GM23338 (cell line): ENCODE results near the gene STAT3. TPM values are rescaled to one million over a fixed set of nuclear protein-coding genes. Genes with fewer than 3 reads are reported as not detected.

ENCODE experiments used
- ATAC-seq: fragments of 200-7000 bp; cut with Tn5 transposase; 3 replicates; pipeline ENCODE4 v1.9.1; 2020
- DNase-seq: peaks from one replicate; pipeline ENCODE4 v3.0.0-alpha.2; 2015; ENCODE audit warnings: low spot score
- H2AFZ ChIP-seq: fragments of 200-600 bp; sonication (generic); 2 replicates; pipeline ENCODE4 v1.8.0; 2016; ENCODE audit warnings: antibody characterized with exemption, mild to moderate bottlenecking, moderate library complexity
- H3F3A ChIP-seq: fragments of 200-600 bp; sonication (generic); replicated peaks from 2 replicates; pipeline ENCODE4 v1.8.0; 2017; ENCODE audit warnings: antibody characterized with exemption, mixed run types, low read depth
- H3K27ac ChIP-seq: fragments of 200-600 bp; sonication (generic); 2 replicates; pipeline ENCODE4 v1.6.1; 2016; ENCODE audit warnings: low read depth
- H3K27me3 ChIP-seq: fragments of 200-600 bp; sonication (generic); 2 replicates; pipeline ENCODE4 v1.8.0; 2016; ENCODE audit warnings: mild to moderate bottlenecking, mixed run types, moderate library complexity; ENCODE audit not compliant: insufficient read depth
- H3K36me3 ChIP-seq: fragments of 200-600 bp; sonication (generic); 2 replicates; pipeline ENCODE4 v1.8.0; 2016; ENCODE audit warnings: mild to moderate bottlenecking; ENCODE audit not compliant: insufficient read depth
- H3K4me1 ChIP-seq: fragments of 200-600 bp; sonication (generic); 2 replicates; pipeline ENCODE4 v1.8.0; 2016; ENCODE audit warnings: mild to moderate bottlenecking, moderate library complexity; ENCODE audit not compliant: insufficient read depth
- H3K4me2 ChIP-seq: fragments of 200-600 bp; sonication (generic); 2 replicates; pipeline ENCODE4 v1.7.1; 2017; ENCODE audit warnings: mixed run types
- H3K4me3 ChIP-seq: fragments of 200-600 bp; sonication (generic); 2 replicates; pipeline ENCODE4 v1.6.1; 2016; ENCODE audit warnings: mixed run types
- H3K79me2 ChIP-seq: fragments of 200-600 bp; sonication (generic); replicated peaks from 2 replicates; pipeline ENCODE4 v1.8.0; 2017; ENCODE audit warnings: mild to moderate bottlenecking; ENCODE audit not compliant: insufficient read depth
- H3K9me2 ChIP-seq: fragments of 200-600 bp; sonication (generic); 2 replicates; pipeline ENCODE4 v1.8.0; 2017; ENCODE audit not compliant: insufficient read depth
- H4K20me1 ChIP-seq: fragments of 200-600 bp; sonication (generic); replicated peaks from 2 replicates; pipeline ENCODE4 v1.8.0; 2017; ENCODE audit warnings: mild to moderate bottlenecking; ENCODE audit not compliant: insufficient read depth
- H3K27ac Mint-ChIP-seq: 2 replicates; pipeline ENCODE4 v1.8.0; 2020; ENCODE audit warnings: inconsistent platforms, mild to moderate bottlenecking, moderate library complexity, mixed read lengths
- H3K27me3 Mint-ChIP-seq: 3 replicates; pipeline ENCODE4 v1.8.0; 2022; ENCODE audit warnings: low read depth, mild to moderate bottlenecking, moderate library complexity, mixed read lengths, inconsistent platforms; ENCODE audit not compliant: insufficient read depth, poor library complexity
- H3K36me3 Mint-ChIP-seq: 3 replicates; pipeline ENCODE4 v1.8.0; 2021; ENCODE audit warnings: low read depth, mild to moderate bottlenecking, inconsistent platforms, moderate library complexity, mixed read lengths
- H3K4me1 Mint-ChIP-seq: 3 replicates; pipeline ENCODE4 v1.8.0; 2020; ENCODE audit warnings: mild to moderate bottlenecking, inconsistent platforms, mixed read lengths
- H3K4me3 Mint-ChIP-seq: 3 replicates; pipeline ENCODE4 v1.8.0; 2021; ENCODE audit warnings: moderate library complexity, mild to moderate bottlenecking, inconsistent platforms, mixed read lengths
- H3K9me3 Mint-ChIP-seq: 3 replicates; pipeline ENCODE4 v1.8.0; 2020; ENCODE audit warnings: moderate library complexity, mild to moderate bottlenecking, inconsistent platforms, mixed read lengths
- CREB1 ChIP-seq: fragments of 250-450 bp; sonication (Bioruptor Pico); IDR thresholded peaks from 2 replicates; pipeline ENCODE4 v1.5.0; 2020; ENCODE audit warnings: low read depth, mild to moderate bottlenecking, moderate library complexity
- EZH2 ChIP-seq: fragments of 200-600 bp; sonication (generic); IDR thresholded peaks from one replicate; pipeline ENCODE4 v1.8.0; 2017; ENCODE audit warnings: antibody characterized with exemption, mild to moderate bottlenecking, low read depth; ENCODE audit not compliant: unreplicated experiment
- EZH2phosphoT487 ChIP-seq: fragments of 200-600 bp; sonication (generic); IDR thresholded peaks from one replicate; pipeline ENCODE4 v1.8.1; 2018; ENCODE audit warnings: antibody characterized with exemption; ENCODE audit not compliant: unreplicated experiment
- JUNB ChIP-seq: IDR thresholded peaks from one replicate; pipeline ENCODE4 v1.6.1; 2016; ENCODE audit warnings: antibody characterized with exemption; ENCODE audit not compliant: unreplicated experiment
- NANOG ChIP-seq: IDR thresholded peaks from 2 replicates; pipeline ENCODE4 v1.6.1; 2016; ENCODE audit warnings: antibody characterized with exemption, borderline replicate concordance
- POLR2AphosphoS5 ChIP-seq: IDR thresholded peaks from 2 replicates; pipeline ENCODE4 v1.6.1; 2016; ENCODE audit warnings: antibody characterized with exemption, low read depth
- STAT1 ChIP-seq: IDR thresholded peaks from one replicate; pipeline ENCODE4 v1.6.1; 2016; ENCODE audit warnings: antibody characterized with exemption; ENCODE audit not compliant: unreplicated experiment
- ZNF114 ChIP-seq: fragments of 250-450 bp; sonication (Bioruptor Pico); IDR thresholded peaks from 2 replicates; pipeline ENCODE4 v1.5.0; 2020; ENCODE audit warnings: mild to moderate bottlenecking, moderate library complexity
- ZNF331 ChIP-seq: fragments of 250-450 bp; sonication (Bioruptor Pico); IDR thresholded peaks from 2 replicates; pipeline ENCODE4 v1.5.0; 2020; ENCODE audit warnings: low read depth, mild to moderate bottlenecking, moderate library complexity
- ZNF462 ChIP-seq: fragments of 250-450 bp; sonication (Bioruptor Pico); IDR thresholded peaks from 2 replicates; pipeline ENCODE4 v1.5.0; 2020; ENCODE audit warnings: mild to moderate bottlenecking, moderate library complexity
- polyA plus RNA-seq: library from polyadenylated mRNA; unstranded; fragments of >200 nt; fragmentation: Nextera tagmentation; extraction: Ambion mirVana; gene quantifications from 2 replicates; pipeline ENCODE4 v1.2.1, GENCODE V29; 2016
- total RNA-seq: library from RNA; depleted of rRNA; stranded (reverse); fragments of >200 nt; shearing (Covaris generic); gene quantifications from 2 replicates; pipeline ENCODE4 v1.2.3, GENCODE V29; 2014
- TF ChIP-seq, protein P1 (sequence below), 2 experiments: fragments of 200-600 bp in 1 of 2; sonication (generic) in 1 of 2; conservative IDR thresholded peaks; 2 replicates each; pipeline versions ENCODE4 v1.5.1 to v1.6.1; 2016 to 2017; ENCODE audit warnings: antibody characterized with exemption in 2 of 2, low read depth in 2 of 2, mild to moderate bottlenecking in 2 of 2, moderate library complexity in 1 of 2
- TF ChIP-seq, protein P2 (sequence below): IDR thresholded peaks from 2 replicates; pipeline ENCODE4 v1.6.1; 2016; ENCODE audit warnings: antibody characterized with exemption
- TF ChIP-seq, protein P3 (sequence below): IDR thresholded peaks from one replicate; pipeline ENCODE4 v1.6.1; 2018; ENCODE audit warnings: antibody characterized with exemption; ENCODE audit not compliant: unreplicated experiment

The STAT3 gene
- total and polyA plus RNA-seq, 2 experiments from 2014 or later = 49.5 to 78.0 TPM

- no peak for DNase-seq
- Histone ChIP-seq H3K36me3 (no peaks in the 10 kb centered on the region; the same call in 1 of the 2 replicates), H3F3A (peaks cover 9% of the 10 kb centered on the region; the same call in 1 of the 2 replicates), H4K20me1 (no peaks in the 10 kb centered on the region), H3K4me2 (no peak overlapping the region), H3K4me1 (peaks cover 11% of the 10 kb centered on the region), H3K27me3 (peaks cover 42% of the 10 kb centered on the region), H3K27ac (no peak overlapping the region), H3K9me2 (no peaks in the 10 kb centered on the region), H3K4me3 (no peak overlapping the region), H2AFZ (no peak overlapping the region), H3K79me2 (no peaks in the 10 kb centered on the region)
- Mint-ChIP-seq H3K27me3 (peaks cover 29% of the 10 kb centered on the region), H3K36me3 (no peaks in the 10 kb centered on the region), H3K4me1 (peaks cover 13% of the 10 kb centered on the region), H3K27ac (no peak overlapping the region), H3K9me3 (no peaks in the 10 kb centered on the region), H3K4me3 (no peak overlapping the region)
- ATAC-seq = no peak
- TF ChIP-seq ZNF331 (CRISPR knock-in tag) = no peak
- TF ChIP-seq, protein P1, sequence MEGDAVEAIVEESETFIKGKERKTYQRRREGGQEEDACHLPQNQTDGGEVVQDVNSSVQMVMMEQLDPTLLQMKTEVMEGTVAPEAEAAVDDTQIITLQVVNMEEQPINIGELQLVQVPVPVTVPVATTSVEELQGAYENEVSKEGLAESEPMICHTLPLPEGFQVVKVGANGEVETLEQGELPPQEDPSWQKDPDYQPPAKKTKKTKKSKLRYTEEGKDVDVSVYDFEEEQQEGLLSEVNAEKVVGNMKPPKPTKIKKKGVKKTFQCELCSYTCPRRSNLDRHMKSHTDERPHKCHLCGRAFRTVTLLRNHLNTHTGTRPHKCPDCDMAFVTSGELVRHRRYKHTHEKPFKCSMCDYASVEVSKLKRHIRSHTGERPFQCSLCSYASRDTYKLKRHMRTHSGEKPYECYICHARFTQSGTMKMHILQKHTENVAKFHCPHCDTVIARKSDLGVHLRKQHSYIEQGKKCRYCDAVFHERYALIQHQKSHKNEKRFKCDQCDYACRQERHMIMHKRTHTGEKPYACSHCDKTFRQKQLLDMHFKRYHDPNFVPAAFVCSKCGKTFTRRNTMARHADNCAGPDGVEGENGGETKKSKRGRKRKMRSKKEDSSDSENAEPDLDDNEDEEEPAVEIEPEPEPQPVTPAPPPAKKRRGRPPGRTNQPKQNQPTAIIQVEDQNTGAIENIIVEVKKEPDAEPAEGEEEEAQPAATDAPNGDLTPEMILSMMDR (conservative IDR thresholded peaks at IDR 0.05; ENCODE audit: low read depth in 2 of 2) = no peak
- TF ChIP-seq, protein P2, sequence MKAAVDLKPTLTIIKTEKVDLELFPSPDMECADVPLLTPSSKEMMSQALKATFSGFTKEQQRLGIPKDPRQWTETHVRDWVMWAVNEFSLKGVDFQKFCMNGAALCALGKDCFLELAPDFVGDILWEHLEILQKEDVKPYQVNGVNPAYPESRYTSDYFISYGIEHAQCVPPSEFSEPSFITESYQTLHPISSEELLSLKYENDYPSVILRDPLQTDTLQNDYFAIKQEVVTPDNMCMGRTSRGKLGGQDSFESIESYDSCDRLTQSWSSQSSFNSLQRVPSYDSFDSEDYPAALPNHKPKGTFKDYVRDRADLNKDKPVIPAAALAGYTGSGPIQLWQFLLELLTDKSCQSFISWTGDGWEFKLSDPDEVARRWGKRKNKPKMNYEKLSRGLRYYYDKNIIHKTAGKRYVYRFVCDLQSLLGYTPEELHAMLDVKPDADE = no peak
- TF ChIP-seq EZH2phosphoT487 = no peak
- TF ChIP-seq EZH2 = no peak
- no peak for TF ChIP-seq STAT1
- TF ChIP-seq ZNF114 (CRISPR knock-in tag) = no peak
- no peak for TF ChIP-seq NANOG
- TF ChIP-seq ZNF462 (CRISPR knock-in tag) = no peak
- TF ChIP-seq, protein P3, sequence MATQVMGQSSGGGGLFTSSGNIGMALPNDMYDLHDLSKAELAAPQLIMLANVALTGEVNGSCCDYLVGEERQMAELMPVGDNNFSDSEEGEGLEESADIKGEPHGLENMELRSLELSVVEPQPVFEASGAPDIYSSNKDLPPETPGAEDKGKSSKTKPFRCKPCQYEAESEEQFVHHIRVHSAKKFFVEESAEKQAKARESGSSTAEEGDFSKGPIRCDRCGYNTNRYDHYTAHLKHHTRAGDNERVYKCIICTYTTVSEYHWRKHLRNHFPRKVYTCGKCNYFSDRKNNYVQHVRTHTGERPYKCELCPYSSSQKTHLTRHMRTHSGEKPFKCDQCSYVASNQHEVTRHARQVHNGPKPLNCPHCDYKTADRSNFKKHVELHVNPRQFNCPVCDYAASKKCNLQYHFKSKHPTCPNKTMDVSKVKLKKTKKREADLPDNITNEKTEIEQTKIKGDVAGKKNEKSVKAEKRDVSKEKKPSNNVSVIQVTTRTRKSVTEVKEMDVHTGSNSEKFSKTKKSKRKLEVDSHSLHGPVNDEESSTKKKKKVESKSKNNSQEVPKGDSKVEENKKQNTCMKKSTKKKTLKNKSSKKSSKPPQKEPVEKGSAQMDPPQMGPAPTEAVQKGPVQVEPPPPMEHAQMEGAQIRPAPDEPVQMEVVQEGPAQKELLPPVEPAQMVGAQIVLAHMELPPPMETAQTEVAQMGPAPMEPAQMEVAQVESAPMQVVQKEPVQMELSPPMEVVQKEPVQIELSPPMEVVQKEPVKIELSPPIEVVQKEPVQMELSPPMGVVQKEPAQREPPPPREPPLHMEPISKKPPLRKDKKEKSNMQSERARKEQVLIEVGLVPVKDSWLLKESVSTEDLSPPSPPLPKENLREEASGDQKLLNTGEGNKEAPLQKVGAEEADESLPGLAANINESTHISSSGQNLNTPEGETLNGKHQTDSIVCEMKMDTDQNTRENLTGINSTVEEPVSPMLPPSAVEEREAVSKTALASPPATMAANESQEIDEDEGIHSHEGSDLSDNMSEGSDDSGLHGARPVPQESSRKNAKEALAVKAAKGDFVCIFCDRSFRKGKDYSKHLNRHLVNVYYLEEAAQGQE = no peak
- TF ChIP-seq JUNB = no peak
- TF ChIP-seq POLR2AphosphoS5 = no peak
- no peak for TF ChIP-seq CREB1 (CRISPR knock-in tag)
Measured at GRCh38 chr17:42291129-42291528, 97.1 kb downstream of the STAT3 start.
